Stimulated activated naive CD4-positive, alpha-beta T cell treated with Interleukin-2 at 50 U/mL for 16 hours (primary cell): Measurements from ENCODE around the gene ACTN4.
"Not testable (repeated sequence)": the region's sequence is repeated elsewhere in the genome, so short reads cannot be mapped to it uniquely, and the experiment has no call there.

Experiments used
- DNase-seq: peaks from one replicate; lab custom pipeline; 2025; lab: John Stamatoyannopoulos, UW

Gene ACTN4

DNA sequence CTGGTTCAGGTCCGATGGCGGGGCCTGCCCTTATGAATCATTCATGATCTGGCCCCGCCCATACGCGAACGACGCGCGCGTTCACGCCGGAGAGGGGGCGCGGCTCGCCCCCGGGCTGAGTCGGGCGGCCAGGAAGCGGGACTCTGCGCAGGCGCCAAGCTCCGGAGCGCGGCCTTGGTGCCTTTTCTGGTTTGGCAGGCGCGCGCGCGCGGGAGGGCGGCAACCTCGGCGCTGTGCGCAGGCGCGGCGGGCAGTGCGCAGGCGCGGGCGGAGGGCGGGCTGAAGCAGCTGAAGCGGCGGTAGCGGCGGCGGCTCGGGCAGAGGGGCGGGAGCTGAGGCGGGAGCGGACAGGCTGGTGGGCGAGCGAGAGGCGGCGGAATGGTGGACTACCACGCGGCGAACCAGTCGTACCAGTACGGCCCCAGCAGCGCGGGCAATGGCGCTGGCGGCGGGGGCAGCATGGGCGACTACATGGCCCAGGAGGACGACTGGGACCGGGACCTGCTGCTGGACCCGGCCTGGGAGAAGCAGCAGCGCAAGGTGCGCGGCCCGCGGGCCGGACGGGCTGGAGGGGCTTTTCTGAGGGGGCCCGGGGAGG is at the start of gene ACTN4:
Gene ACTN4, plus strand, starts transcription at position 282 of the 598 bp plus-strand sequence. Its CDS starts 97 bp downstream, at position 379.
- DNase-seq: peak; percentile 98

DNA sequence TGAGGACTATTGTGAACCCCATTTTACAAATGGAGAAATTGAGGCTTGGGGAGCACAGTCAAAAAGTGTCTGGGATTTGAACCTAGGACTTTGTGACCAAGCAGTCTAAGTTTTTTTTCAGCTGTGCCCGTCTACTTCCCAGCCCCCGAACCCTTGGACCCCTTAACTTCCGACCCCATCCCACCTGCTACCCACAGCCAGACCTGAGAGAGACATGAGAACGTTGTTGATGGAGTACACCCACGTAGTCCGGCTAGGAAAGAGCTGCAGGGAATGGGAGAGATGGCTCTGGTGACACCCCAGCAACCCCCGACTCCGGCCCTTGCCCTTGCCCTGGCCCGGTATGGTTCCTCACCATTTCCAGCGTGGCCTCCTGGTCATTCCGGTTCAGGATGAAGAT is 47.7 kb upstream of the ACTN4 start:
- no peak for DNase-seq

DNA sequence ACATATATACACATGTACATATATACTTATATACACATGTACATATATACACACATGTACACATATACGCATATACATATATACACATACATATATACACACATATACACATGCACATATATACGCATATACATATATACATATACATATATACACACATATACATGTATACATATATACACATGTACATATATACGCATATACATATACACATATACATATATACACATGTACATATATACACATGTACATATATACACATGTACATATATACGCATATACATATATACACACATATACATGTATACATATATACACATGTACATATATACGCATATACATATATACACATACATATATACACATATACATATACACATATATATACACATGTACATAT is 44.6 kb upstream of the ACTN4 start:
- not testable (repeated sequence) for DNase-seq

DNA sequence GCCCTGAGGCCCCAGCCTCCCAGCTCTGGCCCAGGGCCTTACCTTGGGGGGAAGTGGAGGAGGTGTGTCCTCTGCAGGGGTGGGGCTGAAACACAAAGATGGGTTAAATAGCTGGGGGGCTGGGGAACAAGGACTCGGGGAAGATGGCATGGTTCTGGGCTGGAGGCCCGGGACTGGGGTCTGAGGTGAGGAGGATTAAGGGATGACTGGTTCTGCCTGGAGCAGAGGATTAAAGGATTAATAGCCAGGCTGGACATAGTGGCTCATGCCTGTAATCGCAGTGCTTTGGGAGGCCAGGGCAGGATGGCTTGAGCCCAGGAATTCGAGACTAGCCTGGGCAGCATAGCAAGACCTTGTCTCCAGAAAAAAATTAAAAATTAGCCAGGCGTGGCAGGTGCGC is 41.3 kb upstream of the ACTN4 start:
- no peak for DNase-seq

DNA sequence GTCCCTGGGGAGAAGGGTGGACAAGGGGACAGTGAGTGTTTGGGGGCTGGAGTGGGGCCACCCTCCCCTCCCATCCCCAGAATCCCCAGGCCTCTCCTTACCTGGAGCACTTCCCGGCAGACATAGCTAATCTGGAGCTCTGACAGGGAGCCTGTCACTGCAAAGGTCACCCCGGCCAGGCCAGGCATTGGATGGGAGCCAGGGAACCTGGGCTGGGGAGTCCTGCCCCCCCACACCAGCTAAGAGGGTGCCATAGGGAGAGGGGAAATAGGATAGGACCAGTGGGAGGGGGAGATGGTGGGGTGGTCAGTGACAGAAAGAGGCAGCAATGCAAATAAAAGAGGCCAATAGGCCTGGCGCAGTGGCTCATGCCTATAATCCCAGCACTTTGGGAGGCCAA is 33.2 kb upstream of the ACTN4 start:
- no peak for DNase-seq

DNA sequence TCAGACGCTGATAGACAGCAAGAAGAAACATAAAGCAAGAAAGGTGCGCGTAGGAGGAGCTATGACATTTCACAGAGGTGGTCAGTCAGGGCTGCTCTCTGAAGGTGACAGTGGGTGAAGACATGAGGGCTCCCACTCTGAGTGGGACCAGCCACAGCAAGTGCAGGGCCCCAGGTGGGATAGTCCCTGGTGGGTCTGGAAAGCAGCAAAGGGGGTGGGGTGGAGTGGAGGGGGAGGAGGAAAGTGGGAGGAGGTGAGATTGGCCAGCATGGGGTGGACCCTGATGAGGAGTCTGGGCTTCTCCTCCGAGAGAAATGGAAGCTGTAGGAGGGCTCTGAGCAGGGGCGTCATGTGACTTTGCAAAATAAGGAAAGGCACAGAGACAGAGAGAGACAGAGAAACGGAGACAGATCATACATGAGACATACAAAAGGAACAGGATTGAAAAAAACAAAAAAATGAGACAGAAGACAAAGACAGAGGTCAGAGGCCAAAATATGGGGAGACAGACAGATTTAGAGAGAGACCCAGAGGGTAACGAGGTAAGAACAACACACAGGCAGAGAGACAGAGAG is 32.4 kb upstream of the ACTN4 start:
- DNase-seq: no peak

DNA sequence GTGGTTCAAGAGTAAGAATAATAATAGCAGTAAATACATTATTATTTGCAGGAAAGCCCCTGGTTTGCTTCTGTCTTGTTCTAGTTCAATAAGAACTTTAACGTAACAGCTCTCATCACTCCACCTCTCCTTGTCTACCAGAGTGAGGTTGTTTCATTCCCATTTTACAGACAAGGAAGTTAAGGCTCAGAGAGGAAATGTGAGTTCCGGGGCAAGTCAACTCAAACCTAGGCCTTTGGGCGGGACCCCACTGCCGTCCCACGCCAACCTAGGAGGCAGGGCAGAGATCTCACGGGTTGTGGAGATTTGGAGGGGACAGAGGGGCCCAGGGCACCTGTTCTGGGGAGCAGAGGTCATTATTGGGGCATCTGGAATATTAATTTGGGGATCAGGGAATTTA is 31.2 kb upstream of the ACTN4 start:
- no peak for DNase-seq

DNA sequence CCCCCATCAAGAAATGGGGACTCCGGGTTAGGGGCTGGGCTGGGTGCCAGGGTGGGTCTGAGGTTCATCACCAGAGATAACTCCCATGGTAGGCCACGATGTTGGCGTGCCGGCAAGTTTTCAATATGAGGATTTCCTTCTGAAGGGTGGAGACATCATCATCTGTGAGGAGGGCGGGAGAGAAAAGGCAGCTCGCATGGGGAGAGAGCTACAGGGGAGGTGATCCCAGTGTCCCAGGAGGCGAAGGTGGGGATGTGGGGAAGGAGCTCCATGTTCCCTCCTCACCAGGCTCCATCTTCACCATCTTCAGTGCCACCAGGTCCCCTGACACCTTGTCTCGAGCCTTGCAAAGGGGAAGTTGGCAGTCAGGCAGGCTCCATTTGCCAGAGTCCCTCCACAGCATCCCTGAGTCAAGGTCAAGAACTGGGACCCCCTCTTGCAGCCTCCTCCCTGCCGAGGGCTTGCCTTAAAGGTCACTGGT is 30.1 kb upstream of the ACTN4 start:
- no peak for DNase-seq

DNA sequence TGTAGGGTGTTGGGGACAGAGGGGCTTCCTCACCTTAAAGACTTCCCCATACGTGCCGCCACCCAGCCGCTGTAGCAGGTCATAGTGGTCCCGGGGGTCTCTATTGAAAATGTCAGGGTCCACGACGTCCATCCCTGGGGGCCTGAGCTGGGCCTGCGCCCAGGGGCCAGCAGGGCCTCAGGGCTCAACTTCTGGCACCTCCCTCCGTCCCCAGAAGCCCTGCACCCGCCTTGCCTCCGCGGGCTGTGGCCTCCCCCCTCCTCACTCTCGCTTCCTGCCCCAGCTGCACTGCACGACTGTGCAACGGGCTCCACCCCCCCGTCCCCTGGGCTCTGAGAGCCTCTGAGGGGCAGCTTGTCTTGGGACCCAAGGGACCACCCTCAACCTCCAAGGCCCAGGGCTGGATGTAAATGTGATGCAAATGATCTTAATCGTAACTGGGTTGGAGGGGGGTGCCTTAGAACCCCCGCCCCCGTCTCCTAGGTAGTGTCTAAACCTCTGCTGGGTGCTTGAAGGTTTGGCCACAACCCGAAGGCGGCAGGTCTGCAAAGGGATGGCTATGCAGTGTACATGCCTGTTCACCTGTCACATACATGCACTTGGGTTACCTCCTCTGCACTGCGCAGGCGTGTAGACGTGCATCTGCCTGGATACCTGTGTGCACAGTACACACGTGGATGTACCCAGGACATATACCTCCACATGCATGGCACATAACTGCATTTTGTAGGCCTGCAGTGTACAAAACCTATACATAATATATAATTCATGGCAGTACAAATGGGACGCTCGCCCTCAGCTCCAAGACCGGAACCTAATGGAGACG is 29.5 kb upstream of the ACTN4 start, which contains the start of gene MAP4K1:
Gene MAP4K1, minus strand, starts transcription at position 190 of the 826 bp plus-strand sequence. Its CDS starts 58 bp downstream, at position 132.
- DNase-seq: peak; percentile 66

DNA sequence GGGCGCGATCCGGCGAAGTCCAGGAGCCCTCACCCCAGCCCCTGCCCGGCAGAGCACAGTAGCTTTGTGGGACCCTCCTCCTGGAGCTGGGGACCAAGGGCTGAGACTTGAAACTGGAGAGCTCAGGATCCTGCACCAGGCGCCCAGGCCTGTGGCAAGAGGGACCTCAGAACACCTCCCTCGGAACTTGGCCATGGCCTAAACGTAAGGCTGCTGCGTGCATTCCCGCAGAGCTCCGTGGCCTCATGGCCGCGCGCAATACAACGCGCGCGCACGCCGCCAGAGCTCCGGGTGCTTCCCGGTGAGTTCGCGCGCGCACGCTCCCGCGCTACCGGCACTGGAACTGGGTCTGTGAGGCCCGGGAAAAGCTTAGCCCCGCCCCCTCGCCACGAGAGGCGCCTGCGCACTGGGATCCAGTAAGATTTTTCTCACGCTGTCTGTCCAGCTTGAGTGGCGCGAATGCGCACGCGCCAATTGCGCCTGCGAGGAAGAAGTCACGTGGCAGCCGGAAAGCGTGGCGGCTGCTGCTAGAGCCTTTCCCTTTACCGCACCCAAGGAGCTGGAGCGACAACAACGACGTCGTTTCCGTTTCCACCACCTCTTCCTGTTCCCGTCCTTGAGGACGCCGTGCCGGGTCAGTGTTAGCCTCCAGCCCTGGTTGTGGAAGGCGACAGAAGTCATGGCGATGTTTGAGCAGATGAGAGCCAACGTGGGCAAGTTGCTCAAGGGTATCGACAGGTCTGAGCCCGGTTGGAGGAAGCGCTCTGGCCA is 28.7 kb upstream of the ACTN4 start, which contains the start of gene EIF3K:
Gene EIF3K, plus strand, starts transcription at position 599 of the 771 bp plus-strand sequence. Its CDS starts 81 bp downstream, at position 680.
- peak; percentile 94 for DNase-seq

DNA sequence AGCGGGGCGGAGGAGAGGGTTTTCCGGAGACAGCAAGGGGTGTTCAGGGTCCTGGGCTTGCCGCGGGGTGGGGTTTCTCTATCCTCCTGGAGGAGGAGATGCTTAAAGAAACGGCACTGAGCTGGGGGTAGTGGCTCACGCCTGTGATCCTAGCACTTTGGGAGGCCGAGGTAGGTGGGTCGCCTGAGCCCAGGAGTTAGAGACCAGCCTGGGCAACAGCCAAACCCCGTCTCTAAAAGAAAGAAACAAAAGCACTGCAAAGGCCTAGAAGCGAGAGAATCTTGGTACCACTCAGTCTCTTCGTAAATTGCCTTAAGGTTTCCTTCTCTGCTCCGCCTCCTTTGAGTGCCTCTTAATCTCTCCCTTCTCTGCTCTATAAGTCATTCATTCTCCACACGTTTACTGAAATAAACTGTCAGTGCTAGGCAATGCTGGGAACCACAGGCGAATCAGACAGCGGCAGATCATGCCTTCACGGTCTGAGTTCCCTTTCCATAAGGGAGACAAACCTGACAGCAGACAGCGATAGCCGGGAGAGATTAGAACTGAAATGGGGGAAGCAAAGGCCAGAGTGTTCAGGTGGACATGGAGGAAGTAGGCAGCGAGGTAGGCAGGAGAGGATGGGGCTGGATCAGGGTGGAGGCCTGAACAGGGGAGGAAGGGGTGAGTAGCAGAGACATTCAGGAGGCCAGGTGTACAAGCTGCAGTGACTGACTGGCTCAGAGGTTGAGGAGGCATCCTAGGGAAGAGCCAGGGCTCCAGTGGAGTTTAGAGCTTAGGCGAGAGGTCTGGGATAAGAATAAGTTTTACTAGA is 27.9 kb upstream of the ACTN4 start:
- no peak for DNase-seq

DNA sequence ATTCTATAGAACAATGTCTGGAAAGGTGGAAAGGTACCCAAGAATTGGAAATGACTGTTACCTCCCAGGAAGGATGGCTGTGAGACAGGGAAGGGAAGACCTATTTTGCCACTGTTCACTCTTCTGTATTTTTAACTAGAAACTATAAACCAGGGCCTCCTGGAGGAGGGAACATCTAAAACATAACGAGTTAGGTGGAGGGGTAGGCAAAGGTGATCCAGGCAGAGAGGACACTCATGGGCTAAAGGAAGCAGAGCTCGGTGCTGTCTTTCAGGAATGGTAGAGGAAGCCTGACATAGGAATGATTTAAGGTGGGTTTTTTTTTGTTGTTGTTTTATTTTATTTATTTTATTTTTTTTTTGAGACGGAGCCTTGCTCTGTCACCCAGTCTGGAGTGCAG is 22.6 kb upstream of the ACTN4 start:
- DNase-seq: no peak

DNA sequence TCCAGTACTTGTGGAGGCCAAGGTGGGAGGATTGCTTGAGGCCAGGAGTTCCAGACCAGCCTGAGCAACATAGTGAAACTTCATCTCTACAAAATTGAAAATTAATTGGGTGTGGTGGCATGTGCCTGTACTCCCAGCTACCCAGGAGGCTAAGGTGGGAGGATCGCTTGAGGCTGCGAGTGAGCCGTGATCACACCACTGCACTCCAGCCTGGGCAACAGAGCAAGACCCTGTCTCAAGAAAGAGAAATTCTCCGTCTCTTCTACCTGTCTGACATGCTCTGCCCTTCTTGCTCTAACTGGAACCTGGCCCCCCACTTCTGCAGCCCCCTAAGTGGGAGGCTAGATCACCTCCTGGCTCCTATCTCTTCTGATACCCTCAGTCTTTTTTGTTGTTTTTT is 21.0 kb upstream of the ACTN4 start:
- DNase-seq: no peak

DNA sequence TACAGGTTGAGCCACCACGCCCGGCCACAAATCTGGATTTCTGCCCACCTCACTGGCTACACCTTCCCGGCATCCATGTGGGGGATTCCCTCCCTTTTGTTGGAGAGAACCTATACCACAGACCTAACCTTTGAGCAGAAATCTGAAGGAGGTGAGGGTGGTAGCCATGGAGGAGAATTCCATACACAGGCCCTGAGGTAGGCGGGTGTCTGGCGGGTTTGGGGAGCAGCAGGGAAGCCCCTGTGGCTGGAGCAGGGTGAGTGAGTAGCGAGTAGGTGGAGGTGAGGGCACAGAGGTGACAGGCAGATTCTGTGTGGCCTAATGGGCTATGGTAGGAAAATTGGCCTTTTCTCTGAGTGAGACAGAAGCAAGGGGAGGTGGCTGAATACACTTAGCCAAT is 17.9 kb upstream of the ACTN4 start:
- DNase-seq: no peak

DNA sequence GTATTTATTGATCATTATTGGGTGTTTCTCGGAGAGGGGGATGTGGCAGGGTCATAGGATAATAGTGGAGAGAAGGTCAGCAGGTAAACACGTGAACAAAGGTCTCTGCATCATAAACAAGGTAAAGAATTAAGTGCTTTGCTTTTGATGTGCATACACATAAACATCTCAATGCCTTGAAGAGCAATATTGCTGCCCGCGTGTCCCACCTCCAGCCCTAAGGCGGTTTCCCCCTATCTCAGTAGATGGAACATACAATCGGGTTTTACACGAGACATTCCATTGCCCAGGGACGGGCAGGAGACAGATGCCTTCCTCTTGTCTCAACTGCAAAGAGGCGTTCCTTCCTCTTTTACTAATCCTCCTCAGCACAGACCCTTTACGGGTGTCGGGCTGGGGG is 16.1 kb upstream of the ACTN4 start:
- DNase-seq: not testable (repeated sequence)

DNA sequence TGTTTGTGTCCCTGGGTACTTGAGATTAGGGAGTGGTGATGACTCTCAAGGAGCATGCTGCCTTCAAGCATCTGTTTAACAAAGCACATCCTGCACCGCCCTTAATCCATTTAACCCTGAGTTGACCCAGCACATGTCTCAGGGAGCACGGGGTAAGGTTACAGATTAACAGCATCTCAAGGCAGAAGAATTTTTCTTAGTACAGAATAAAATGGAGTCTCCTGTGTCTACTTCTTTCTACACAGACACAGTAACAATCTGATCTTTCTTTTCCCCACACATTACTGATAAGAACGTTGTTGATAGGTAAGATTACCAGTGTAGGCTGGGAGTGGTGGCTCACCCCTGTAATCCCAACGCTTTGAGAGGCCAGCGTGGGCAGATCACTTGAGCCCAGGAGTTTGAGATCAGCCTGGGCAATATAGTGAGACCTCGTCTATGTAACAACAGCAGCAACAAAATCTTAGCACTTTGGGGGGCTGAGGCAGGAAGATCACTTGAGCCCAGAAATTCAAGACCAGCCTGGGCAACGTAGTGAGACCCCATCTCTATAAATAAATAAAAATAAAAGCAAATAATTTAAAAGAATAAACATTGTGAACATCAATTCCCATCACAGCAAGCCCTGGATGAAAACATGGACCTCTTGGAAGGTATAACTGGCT is 15.5 kb upstream of the ACTN4 start:
- not testable (repeated sequence) for DNase-seq

DNA sequence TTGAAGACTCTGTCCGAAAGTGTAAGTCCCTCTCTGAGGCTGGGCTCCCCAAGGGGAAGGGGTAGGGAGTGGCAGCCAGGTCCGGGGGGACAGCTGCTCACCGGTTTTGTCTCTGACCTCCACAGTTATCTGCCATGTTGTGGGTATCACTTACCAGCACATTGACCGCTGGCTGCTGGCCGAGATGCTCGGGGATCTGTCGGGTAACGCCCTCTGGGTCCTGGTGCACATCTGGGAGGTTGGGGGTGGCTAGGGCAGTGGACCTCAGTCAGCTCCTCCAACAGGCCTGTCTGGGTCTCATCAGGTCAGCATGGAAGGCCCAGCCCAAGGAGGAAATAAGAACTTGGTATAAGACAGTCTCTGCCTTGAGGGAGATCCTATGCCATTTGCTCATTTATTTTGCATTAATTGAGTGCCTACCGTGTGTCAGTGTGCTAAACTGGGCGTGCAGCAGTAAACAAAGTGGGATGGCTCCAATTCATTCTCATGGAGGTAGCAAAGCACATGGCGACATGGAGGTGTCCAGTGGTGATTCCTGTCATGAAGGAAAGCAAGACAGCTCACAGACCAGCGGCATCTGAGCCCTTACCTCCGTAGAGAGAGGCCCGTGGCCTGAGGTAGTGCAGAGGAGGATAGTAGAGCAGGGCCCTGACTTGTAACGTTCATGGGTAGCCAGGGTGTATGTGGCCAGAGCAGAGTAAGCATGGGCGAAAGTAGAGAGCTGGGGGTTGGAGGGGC is 14.8 kb upstream of the ACTN4 start:
- DNase-seq: no peak

DNA sequence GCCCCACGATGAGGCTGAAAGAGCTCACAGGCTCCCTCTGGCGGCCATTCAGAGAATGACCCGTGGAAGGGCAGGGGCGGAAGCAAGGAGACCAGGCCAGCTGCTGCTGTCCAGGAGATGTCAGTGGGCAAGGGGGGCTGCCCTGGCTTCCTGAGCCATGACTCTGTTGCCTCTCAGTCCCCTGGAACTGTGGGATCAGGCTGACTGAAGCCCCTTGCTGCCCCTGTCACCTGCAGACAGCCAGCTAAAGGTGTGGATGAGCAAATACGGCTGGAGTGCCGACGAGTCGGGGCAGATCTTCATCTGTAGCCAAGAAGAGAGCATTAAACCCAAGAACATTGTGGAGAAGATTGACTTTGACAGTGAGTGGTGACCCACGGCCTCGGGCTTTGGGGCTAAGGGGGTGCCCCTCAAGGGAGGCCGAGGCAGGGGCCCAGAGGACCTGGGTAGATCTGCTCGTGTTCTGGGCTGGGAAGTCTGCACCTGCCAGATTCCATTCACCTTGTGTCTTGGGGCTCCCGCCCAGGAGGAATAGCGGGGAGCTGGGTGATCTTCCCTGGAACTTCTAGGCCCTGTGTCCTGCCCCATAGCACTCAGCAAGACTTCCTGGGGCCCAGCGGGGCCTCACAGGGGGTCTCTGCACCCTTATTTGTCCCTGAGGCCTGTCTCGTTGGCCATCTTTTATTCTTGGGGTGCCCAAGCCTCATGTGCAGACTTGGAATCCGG is 12.5 kb upstream of the ACTN4 start:
- peak; percentile 58 for DNase-seq
